WTC11 (cell line): ENCODE results near the gene PLA2G2D. TPM values are rescaled to one million over a fixed set of nuclear protein-coding genes. Genes with fewer than 3 reads are reported as not detected.

Source experiments
- ATAC-seq: fragments of 200-7000 bp; cut with Tn5 transposase; 2 replicates; pipeline ENCODE4 v1.10.0; 2021; ENCODE audit warnings: mild to moderate bottlenecking, moderate library complexity
- CTCF ChIA-PET: fragments of 300-600 bp; sonication (Branson Sonifier 250); formaldehyde crosslinking; loops from one replicate; lab custom pipeline; 2021; ENCODE audit warnings: antibody characterized with exemption; lab: Charles Lee
- POLR2A ChIA-PET: fragments of 350-600 bp; sonication (Branson Sonifier 250); formaldehyde crosslinking; loops from one replicate; lab custom pipeline; 2021; ENCODE audit warnings: antibody characterized with exemption; lab: Charles Lee
- DNase-seq: peaks from one replicate; pipeline ENCODE4 v3.0.0; 2021; ENCODE audit warnings: low spot score
- H3K27ac Mint-ChIP-seq: 2 replicates; pipeline ENCODE4 v1.8.0; 2021; ENCODE audit warnings: mixed read lengths
- H3K27me3 Mint-ChIP-seq: 2 replicates; pipeline ENCODE4 v1.8.0; 2021; ENCODE audit warnings: low read depth, mild to moderate bottlenecking, moderate library complexity, mixed read lengths
- H3K36me3 Mint-ChIP-seq: 2 replicates; pipeline ENCODE4 v1.8.0; 2021; ENCODE audit warnings: mixed read lengths
- H3K4me1 Mint-ChIP-seq: 2 replicates; pipeline ENCODE4 v1.8.0; 2022; ENCODE audit warnings: mixed read lengths
- H3K4me3 Mint-ChIP-seq: 2 replicates; pipeline ENCODE4 v1.8.0; 2021; ENCODE audit warnings: mild to moderate bottlenecking, moderate library complexity, mixed read lengths
- H3K9me3 Mint-ChIP-seq: 2 replicates; pipeline ENCODE4 v1.8.0; 2021; ENCODE audit warnings: mixed read lengths
- ATF1 ChIP-seq: sonication (generic); formaldehyde crosslinking; IDR thresholded peaks from 2 replicates; pipeline ENCODE4 v1.8.1; 2023; ENCODE audit warnings: mild to moderate bottlenecking, moderate library complexity, missing genetic modification reagents
- ELF4 ChIP-seq: sonication (generic); formaldehyde crosslinking; IDR thresholded peaks from 2 replicates; pipeline ENCODE4 v1.8.1; 2022; ENCODE audit warnings: low read depth, mild to moderate bottlenecking, moderate library complexity, missing genetic modification reagents
- HMGA2 ChIP-seq: fragments of 250-450 bp; sonication (Bioruptor Pico); IDR thresholded peaks from 2 replicates; pipeline ENCODE4 v1.4.0; 2021; ENCODE audit warnings: mild to moderate bottlenecking, moderate library complexity
- MYBL2 ChIP-seq: sonication (generic); formaldehyde crosslinking; IDR thresholded peaks from 2 replicates; pipeline ENCODE4 v1.8.1; 2023; ENCODE audit warnings: mild to moderate bottlenecking, moderate library complexity, missing genetic modification reagents
- NFATC4 ChIP-seq: fragments of 250-450 bp; sonication (Bioruptor Pico); IDR thresholded peaks from 2 replicates; pipeline ENCODE4 v1.9.0; 2021; ENCODE audit warnings: mild to moderate bottlenecking
- TCF7 ChIP-seq: sonication (generic); formaldehyde crosslinking; IDR thresholded peaks from 2 replicates; pipeline ENCODE4 v1.8.0; 2022; ENCODE audit warnings: mild to moderate bottlenecking, low read depth, missing genetic modification reagents, moderate library complexity
- ZNF396 ChIP-seq: fragments of 250-450 bp; sonication (Bioruptor Pico); IDR thresholded peaks from 2 replicates; pipeline ENCODE4 v1.8.0; 2021; ENCODE audit warnings: mild to moderate bottlenecking, moderate library complexity, borderline replicate concordance
- total RNA-seq: library from RNA; stranded (reverse); gene quantifications from 3 replicates; pipeline ENCODE4 v1.2.3, GENCODE V29; 2021
- TF ChIP-seq, protein P1 (sequence below): sonication (generic); formaldehyde crosslinking; IDR thresholded peaks from 2 replicates; pipeline ENCODE4 v1.8.0; 2022; ENCODE audit warnings: missing genetic modification reagents
- TF ChIP-seq, protein P2 (sequence below): sonication (generic); formaldehyde crosslinking; IDR thresholded peaks from 2 replicates; pipeline ENCODE4 v1.8.1; 2022; ENCODE audit warnings: missing genetic modification reagents, borderline replicate concordance
- TF ChIP-seq, protein P3 (sequence below): fragments of 250-450 bp; sonication (Bioruptor Pico); IDR thresholded peaks from 2 replicates; pipeline ENCODE4 v1.9.0; 2021; ENCODE audit warnings: mild to moderate bottlenecking
- TF ChIP-seq, protein P4 (sequence below): sonication (generic); formaldehyde crosslinking; IDR thresholded peaks from 2 replicates; pipeline ENCODE4 v1.8.1; 2022; ENCODE audit warnings: mild to moderate bottlenecking, missing genetic modification reagents, moderate library complexity, borderline replicate concordance
- TF ChIP-seq, protein P5 (sequence below): fragments of 250-450 bp; sonication (Bioruptor Pico); conservative IDR thresholded peaks from 2 replicates; pipeline ENCODE4 v1.9.0; 2021; ENCODE audit warnings: mild to moderate bottlenecking
- TF ChIP-seq, protein P6 (sequence below): sonication (generic); formaldehyde crosslinking; IDR thresholded peaks from 2 replicates; pipeline ENCODE4 v1.8.1; 2023; ENCODE audit warnings: mild to moderate bottlenecking, missing genetic modification reagents, borderline replicate concordance
- TF ChIP-seq, protein P7 (sequence below): fragments of 250-450 bp; sonication (Bioruptor Pico); IDR thresholded peaks from 2 replicates; pipeline ENCODE4 v1.9.0; 2021; ENCODE audit warnings: mild to moderate bottlenecking, borderline replicate concordance

PLA2G2D gene
- total RNA-seq, 1 experiment from 2014 or later, result not detected

DNA sequence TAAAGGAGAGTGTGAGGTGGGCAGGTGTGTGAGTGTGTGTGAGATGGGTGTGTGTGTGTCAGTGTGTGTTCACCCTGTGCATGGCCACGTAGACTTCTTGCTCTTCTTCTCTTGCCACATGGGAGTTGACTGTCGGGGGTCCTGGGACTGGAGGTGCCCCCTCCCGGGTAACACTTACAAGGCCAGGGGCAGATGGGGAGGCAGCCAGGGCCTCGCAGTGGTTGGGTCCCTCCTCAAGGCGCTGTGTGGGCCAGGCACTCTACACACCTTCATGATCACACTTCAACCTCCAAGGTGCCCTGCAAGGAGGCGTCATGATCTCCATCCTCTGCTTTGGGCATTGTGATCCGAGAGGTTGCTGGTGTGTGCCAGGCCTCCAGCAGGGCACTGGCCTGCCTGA is 22.1 kb upstream of the PLA2G2D start:
- no peak for ATAC-seq
- peaks cover 11% of the 10 kb centered on the region for H3K9me3 Mint-ChIP-seq
- ChIA-PET CTCF (interaction anchor here (1.3 kb wide), 1 partner anchor 167 kb away, joined by 5 read pairs; no protein-coding TSS in a partner anchor), POLR2A (no interaction called here)
- 0 out of 2 replicates have a peak, but pooled peaks cover 3% of the 10 kb centered on the region for H3K27me3 Mint-ChIP-seq
- H3K36me3 Mint-ChIP-seq, result peaks cover 8% of the 10 kb centered on the region
- DNase-seq, result no peak
- no peaks in the 10 kb centered on the region for H3K4me1 Mint-ChIP-seq
- no peak overlapping the region for H3K4me3 Mint-ChIP-seq
- no peak overlapping the region for H3K27ac Mint-ChIP-seq
- TF ChIP-seq HMGA2, result no peak
- TF ChIP-seq, protein P1, sequence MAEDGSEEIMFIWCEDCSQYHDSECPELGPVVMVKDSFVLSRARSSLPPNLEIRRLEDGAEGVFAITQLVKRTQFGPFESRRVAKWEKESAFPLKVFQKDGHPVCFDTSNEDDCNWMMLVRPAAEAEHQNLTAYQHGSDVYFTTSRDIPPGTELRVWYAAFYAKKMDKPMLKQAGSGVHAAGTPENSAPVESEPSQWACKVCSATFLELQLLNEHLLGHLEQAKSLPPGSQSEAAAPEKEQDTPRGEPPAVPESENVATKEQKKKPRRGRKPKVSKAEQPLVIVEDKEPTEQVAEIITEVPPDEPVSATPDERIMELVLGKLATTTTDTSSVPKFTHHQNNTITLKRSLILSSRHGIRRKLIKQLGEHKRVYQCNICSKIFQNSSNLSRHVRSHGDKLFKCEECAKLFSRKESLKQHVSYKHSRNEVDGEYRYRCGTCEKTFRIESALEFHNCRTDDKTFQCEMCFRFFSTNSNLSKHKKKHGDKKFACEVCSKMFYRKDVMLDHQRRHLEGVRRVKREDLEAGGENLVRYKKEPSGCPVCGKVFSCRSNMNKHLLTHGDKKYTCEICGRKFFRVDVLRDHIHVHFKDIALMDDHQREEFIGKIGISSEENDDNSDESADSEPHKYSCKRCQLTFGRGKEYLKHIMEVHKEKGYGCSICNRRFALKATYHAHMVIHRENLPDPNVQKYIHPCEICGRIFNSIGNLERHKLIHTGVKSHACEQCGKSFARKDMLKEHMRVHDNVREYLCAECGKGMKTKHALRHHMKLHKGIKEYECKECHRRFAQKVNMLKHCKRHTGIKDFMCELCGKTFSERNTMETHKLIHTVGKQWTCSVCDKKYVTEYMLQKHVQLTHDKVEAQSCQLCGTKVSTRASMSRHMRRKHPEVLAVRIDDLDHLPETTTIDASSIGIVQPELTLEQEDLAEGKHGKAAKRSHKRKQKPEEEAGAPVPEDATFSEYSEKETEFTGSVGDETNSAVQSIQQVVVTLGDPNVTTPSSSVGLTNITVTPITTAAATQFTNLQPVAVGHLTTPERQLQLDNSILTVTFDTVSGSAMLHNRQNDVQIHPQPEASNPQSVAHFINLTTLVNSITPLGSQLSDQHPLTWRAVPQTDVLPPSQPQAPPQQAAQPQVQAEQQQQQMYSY (CRISPR knock-in tag), result no peak
- TF ChIP-seq, protein P2, sequence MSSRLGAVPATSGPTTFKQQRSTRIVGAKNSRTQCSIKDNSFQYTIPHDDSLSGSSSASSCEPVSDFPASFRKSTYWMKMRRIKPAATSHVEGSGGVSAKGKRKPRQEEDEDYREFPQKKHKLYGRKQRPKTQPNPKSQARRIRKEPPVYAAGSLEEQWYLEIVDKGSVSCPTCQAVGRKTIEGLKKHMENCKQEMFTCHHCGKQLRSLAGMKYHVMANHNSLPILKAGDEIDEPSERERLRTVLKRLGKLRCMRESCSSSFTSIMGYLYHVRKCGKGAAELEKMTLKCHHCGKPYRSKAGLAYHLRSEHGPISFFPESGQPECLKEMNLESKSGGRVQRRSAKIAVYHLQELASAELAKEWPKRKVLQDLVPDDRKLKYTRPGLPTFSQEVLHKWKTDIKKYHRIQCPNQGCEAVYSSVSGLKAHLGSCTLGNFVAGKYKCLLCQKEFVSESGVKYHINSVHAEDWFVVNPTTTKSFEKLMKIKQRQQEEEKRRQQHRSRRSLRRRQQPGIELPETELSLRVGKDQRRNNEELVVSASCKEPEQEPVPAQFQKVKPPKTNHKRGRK (CRISPR knock-in tag), result no peak
- TF ChIP-seq MYBL2 (CRISPR knock-in tag), result no peak
- no peak for TF ChIP-seq ZNF396 (CRISPR knock-in tag)

DNA sequence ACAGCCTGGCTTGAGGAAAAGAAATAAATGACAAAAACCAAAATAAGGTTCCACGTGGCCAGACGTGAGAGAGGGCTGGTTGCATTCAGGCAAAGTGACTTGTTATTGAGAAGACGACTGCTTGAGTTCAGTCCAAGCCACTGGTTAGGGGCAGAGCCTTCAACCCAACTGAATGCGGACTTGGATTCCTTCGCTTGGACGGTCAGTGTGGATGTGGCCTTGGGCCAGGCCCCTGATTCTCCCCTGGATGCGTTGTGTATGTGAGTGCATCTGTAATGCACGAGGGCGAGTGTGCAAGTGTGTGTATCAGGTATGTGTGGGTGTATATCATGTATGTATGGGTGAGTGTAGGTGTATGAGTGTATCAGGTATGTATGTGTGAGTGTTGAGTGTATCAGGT is 21.7 kb upstream of the PLA2G2D start:
- Mint-ChIP-seq H3K27me3 (0 out of 2 replicates have a peak, but pooled peaks cover 3% of the 10 kb centered on the region), H3K9me3 (peaks cover 11% of the 10 kb centered on the region), H3K4me3 (no peak overlapping the region), H3K27ac (no peak overlapping the region), H3K4me1 (no peaks in the 10 kb centered on the region), H3K36me3 (peaks cover 8% of the 10 kb centered on the region)
- DNase-seq (no peak), ATAC-seq (no peak)
- CTCF ChIA-PET, result no interaction called here
- POLR2A ChIA-PET, result no interaction called here
- TF ChIP-seq HMGA2, result no peak
- TF ChIP-seq, protein P3, sequence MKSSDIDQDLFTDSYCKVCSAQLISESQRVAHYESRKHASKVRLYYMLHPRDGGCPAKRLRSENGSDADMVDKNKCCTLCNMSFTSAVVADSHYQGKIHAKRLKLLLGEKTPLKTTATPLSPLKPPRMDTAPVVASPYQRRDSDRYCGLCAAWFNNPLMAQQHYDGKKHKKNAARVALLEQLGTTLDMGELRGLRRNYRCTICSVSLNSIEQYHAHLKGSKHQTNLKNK (CRISPR knock-in tag), result no peak
- TF ChIP-seq, protein P4, sequence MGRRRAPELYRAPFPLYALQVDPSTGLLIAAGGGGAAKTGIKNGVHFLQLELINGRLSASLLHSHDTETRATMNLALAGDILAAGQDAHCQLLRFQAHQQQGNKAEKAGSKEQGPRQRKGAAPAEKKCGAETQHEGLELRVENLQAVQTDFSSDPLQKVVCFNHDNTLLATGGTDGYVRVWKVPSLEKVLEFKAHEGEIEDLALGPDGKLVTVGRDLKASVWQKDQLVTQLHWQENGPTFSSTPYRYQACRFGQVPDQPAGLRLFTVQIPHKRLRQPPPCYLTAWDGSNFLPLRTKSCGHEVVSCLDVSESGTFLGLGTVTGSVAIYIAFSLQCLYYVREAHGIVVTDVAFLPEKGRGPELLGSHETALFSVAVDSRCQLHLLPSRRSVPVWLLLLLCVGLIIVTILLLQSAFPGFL (CRISPR knock-in tag), result no peak
- TF ChIP-seq, protein P5, sequence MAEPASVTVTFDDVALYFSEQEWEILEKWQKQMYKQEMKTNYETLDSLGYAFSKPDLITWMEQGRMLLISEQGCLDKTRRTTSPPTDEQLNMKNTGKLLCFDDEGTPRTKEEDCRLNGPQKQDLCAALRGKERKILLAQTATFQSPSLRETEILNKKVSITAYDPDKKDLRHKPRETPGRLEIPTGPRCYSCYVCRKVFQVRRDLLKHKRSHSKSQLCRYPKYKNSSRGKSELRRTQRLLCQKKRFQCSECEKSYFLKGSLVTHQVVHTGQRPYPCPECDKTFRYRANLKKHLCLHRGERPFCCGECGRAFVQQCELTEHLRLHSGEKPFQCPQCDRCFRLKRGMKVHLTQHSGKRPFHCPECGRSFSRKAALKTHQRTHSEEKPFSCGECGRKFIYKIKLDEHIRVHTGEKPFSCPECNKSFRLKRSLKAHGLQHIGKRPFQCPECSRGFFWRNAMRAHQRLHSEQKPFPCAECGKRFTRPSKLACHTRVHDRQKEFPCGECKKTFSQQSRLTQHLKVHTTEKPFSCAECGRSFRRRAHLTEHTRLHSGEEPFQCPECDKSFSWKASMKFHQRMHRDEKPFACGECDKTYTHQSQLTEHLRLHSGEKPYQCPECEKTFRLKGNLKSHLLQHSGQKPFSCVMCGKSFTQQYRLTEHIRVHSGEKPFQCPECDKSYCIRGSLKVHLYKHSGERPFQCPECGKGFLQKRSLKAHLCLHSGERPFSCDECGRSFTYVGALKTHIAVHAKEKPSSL (CRISPR knock-in tag), result no peak
- no peak for TF ChIP-seq NFATC4 (CRISPR knock-in tag)
- TF ChIP-seq, protein P6, sequence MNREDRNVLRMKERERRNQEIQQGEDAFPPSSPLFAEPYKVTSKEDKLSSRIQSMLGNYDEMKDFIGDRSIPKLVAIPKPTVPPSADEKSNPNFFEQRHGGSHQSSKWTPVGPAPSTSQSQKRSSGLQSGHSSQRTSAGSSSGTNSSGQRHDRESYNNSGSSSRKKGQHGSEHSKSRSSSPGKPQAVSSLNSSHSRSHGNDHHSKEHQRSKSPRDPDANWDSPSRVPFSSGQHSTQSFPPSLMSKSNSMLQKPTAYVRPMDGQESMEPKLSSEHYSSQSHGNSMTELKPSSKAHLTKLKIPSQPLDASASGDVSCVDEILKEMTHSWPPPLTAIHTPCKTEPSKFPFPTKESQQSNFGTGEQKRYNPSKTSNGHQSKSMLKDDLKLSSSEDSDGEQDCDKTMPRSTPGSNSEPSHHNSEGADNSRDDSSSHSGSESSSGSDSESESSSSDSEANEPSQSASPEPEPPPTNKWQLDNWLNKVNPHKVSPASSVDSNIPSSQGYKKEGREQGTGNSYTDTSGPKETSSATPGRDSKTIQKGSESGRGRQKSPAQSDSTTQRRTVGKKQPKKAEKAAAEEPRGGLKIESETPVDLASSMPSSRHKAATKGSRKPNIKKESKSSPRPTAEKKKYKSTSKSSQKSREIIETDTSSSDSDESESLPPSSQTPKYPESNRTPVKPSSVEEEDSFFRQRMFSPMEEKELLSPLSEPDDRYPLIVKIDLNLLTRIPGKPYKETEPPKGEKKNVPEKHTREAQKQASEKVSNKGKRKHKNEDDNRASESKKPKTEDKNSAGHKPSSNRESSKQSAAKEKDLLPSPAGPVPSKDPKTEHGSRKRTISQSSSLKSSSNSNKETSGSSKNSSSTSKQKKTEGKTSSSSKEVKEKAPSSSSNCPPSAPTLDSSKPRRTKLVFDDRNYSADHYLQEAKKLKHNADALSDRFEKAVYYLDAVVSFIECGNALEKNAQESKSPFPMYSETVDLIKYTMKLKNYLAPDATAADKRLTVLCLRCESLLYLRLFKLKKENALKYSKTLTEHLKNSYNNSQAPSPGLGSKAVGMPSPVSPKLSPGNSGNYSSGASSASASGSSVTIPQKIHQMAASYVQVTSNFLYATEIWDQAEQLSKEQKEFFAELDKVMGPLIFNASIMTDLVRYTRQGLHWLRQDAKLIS, result no peak
- no peak for TF ChIP-seq ATF1 (CRISPR knock-in tag)
- TF ChIP-seq, protein P2 (CRISPR knock-in tag), result no peak
- TF ChIP-seq ELF4 (CRISPR knock-in tag), result no peak
- no peak for TF ChIP-seq TCF7 (CRISPR knock-in tag)
- TF ChIP-seq, protein P7, sequence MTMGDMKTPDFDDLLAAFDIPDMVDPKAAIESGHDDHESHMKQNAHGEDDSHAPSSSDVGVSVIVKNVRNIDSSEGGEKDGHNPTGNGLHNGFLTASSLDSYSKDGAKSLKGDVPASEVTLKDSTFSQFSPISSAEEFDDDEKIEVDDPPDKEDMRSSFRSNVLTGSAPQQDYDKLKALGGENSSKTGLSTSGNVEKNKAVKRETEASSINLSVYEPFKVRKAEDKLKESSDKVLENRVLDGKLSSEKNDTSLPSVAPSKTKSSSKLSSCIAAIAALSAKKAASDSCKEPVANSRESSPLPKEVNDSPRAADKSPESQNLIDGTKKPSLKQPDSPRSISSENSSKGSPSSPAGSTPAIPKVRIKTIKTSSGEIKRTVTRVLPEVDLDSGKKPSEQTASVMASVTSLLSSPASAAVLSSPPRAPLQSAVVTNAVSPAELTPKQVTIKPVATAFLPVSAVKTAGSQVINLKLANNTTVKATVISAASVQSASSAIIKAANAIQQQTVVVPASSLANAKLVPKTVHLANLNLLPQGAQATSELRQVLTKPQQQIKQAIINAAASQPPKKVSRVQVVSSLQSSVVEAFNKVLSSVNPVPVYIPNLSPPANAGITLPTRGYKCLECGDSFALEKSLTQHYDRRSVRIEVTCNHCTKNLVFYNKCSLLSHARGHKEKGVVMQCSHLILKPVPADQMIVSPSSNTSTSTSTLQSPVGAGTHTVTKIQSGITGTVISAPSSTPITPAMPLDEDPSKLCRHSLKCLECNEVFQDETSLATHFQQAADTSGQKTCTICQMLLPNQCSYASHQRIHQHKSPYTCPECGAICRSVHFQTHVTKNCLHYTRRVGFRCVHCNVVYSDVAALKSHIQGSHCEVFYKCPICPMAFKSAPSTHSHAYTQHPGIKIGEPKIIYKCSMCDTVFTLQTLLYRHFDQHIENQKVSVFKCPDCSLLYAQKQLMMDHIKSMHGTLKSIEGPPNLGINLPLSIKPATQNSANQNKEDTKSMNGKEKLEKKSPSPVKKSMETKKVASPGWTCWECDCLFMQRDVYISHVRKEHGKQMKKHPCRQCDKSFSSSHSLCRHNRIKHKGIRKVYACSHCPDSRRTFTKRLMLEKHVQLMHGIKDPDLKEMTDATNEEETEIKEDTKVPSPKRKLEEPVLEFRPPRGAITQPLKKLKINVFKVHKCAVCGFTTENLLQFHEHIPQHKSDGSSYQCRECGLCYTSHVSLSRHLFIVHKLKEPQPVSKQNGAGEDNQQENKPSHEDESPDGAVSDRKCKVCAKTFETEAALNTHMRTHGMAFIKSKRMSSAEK (CRISPR knock-in tag), result no peak
